NB4 (cell line): ENCODE results near the gene GUCY2D.

Source experiments
- CTCF ChIP-seq: IDR thresholded peaks from one replicate; pipeline ENCODE4 v1.5.1; 2012; ENCODE audit warnings: low read depth, low read length
- MAX ChIP-seq: IDR thresholded peaks from 2 replicates; pipeline ENCODE4 v1.6.1; 2011; ENCODE audit warnings: low read depth, low read length
- MYC ChIP-seq: IDR thresholded peaks from 2 replicates; pipeline ENCODE4 v1.6.1; 2011; ENCODE audit warnings: low read depth, low read length
- POLR2A ChIP-seq: IDR thresholded peaks from 2 replicates; pipeline ENCODE4 v1.6.1; 2011; ENCODE audit warnings: mild to moderate bottlenecking; ENCODE audit not compliant: insufficient read length; ENCODE audit errors: extremely low read depth

- TF ChIP-seq CTCF = no peak
- TF ChIP-seq POLR2A = no peak
- no peak for TF ChIP-seq MAX
- TF ChIP-seq MYC = no peak
Measured at GRCh38 chr17:8004899-8005298, 2.5 kb downstream of the GUCY2D start.
